GM04503 (cell line): ENCODE measurements around the gene NAB1.

ENCODE experiments used
- DNase-seq: peaks from one replicate; pipeline ENCODE4 v3.0.0-alpha.2; 2012; ENCODE audit warnings: low read depth

The NAB1 gene

DNA sequence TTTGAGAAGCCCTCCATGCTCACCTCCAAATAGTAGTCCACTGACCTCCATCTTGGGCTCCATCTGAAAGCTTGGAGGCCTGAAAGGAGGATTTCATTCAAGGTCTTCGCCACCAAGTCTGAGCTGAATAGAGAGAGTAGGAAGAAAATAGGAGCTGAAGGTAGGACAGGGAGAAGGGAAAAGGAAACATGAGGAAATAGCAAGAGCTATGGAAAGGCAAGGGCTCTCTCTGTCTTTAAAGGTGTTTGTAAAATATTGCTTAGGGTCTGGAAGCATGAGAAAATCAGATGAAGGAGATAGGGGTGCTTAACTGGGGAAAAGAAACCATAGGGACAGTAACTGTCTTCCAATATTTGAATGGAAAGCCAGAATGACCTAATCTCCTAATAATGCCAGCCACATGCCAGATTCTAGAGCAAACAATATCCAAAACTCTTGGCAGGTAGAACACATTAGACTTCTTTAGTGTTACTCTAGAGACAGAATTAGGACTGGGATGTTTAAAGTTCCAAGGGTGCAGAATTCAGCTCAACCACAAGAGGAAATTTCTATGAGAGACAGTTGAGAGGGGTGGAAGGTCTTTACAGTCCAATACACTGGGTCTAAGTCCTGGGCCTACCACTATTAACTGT lies 67.4 kb downstream of the NAB1 start:
- no peak for DNase-seq

DNA sequence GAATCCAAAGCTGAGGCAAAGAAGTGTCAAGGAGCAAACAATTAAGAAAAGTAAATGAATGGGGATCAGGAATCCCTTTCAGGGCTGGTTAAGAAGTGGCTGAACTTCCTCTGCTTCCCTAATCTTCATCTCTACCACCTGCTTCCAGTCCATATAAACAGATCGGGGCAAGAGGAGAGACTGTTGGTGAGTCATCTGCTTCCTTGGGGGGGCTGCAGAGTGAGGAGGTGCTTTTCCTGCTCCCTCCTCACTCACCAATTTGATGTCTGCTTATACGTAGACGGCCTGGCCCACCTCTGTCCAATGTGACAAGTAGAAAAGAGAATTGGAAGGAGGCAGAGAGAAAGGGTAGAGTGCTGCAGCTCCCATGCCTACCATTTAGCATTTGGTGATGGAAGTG lies 68.4 kb downstream of the NAB1 start:
- no peak for DNase-seq

DNA sequence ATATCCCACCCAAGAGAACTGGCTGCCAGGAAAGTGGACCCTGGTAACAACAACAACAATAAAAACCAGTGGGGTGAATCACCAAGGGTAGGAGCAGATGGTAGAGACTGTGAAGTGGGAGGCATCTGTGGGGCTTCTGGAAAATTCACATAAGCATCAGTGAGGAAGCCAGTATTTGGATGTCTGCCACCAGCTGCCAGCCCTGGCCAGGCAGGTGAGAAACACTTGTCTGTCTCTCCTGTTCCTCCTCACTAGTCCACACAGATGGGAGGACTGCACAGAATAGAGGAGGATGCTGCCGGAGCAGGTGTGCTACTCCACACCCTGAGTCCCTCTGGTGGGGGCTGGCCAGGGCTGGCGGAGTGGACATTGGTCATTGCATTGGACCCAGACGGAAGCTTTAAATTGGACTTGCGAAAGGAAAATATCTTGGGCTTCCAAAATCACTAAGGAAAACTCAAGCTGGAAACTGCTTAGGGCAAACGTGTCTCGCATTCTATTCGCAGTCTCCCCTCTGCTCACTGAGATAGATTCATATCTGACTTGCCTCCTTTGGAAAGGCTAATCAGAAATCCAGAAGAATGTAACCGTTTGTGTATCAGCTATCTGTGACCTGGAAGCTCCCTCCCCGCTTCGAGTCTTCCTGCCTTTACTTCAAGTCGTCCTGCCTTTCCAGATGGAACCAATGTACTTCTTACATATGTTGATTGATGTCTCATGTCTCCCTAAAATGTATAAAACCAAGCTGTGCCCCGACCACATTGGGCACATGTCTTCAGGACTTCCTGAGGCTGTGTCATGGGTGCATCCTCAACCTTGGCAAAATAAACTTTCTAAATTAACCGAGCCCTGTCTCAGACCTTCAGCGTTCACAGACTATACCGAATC lies 69.1 kb downstream of the NAB1 start:
- DNase-seq, result no peak

DNA sequence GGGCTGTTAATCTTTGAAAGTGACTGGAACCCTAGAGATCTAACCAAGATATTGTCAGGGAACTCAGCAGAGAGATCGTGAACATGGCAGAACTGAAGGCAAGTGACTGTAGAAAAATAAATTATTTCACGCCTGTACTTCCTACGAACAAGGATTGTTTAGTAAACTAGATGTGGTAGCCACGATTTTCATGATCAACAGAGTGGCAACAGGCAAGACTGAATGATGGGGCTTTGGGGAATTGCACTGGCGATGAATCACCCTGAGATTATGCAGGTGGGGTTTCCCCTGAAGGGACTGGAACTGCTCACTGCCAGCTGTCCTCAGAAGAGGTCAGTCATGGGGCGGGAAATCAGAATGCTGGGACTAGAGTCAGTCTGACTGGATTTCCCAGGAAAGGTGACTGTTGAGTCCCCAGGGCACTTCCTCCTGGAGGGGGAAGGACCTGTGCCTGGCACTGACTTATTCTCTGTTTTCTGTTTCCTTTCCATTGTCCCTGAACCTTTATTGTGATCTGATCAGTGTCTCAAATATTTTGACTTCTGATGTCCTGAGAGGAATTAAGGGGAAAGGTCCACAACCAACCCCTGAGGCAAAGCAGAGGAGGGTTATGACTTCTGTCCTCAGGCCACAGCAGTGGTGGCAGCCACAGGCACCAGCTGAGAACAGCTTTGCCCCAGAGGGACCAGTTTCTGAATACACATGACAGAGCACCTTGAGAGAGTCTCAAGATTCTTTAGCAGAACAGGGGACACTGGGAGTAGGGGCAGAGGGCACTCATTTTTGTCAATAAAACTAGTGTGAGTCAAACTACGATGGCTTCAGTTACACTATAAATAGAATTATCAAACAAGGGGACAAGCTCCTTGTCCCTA lies 70.0 kb downstream of the NAB1 start:
- DNase-seq, result peak; percentile 37

DNA sequence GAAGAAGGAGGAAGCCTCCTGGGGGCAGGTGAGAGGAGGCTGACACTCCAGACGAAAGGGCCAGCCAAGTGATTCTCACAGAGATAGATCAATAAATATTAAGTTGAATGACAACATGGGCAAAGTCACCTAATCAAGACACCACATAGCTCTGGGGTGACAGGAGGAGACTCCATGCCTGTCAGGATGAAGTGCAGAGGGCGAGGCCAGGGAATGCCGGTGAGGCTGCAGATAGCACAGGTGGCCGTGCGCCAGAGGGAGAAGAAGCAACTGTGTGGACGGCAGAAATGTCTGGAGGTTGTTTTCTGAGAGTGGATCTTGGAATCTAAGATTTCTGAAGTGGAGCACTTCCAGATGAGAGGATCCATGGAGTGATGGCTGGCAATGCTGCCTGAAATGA lies 71.4 kb downstream of the NAB1 start:
- DNase-seq, result no peak

DNA sequence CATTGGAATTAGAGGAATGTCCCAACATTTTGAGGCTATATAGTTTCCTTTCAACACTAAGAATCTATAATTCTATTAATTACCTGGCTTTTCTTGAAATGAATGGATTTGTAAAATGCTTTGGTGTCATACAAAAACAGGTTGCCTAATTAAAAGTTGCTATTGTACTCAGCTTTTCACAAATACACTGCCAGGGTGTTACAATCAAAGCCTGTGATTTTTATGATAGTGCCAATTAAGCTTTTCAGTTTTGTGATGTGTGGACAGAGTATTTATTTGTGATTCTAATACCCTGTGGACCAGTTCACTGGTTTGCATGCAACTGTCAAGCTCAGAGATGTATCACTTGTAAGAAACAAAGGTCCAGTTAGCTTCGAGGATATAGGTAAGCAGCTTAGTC lies 71.8 kb downstream of the NAB1 start:
- no peak for DNase-seq

DNA sequence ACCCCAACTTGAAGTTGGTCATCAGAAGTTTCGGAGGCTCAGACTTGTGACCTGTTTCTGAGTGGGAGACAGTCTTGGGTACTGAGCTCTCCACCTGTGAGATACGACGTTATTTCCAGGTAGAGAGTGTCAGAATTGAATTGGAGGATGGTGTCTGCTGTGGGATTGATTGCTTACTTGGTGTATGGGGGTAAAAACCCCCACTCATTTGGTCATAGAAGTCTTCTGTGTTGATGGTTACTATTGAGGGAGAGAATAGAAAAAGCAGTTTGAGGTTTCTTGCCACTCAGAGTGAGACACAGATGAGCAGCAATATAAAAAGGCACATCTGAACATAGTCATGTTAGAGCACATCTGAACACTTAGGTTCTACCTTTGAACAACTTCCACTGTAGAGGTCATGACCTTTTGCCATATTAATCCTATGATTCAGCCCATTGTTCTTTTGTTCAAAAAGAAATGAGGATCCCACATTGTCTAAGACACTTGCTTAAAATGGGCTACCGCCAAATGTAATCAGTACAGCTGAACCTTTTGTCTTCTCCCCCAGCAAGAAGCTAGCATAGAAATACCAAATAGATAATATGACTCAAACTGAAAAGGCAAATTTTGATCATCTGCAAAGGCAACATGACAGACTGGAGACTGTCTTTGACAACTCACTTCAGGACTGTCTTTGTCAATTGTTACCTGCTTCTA lies 73.3 kb downstream of the NAB1 start:
- DNase-seq, result no peak

DNA sequence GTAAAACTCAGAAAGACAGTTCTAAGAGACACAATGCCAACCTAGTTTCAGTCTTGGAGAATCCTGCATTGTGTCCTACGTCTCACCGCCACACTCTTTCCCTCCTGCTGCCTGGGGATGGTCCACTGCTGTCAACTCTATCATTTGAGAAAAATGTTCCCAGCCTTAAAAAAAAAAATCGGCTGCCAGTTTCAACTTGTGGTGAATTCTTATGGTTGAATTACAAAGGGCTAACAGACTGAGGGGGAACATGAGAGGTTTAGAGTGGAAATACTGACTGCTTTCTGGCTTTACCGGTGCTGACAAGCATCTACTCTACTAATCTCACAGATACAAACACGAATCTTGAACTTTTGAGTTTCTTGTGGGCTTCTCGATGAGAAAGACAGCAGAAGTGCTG lies 74.0 kb downstream of the NAB1 start:
- no peak for DNase-seq

DNA sequence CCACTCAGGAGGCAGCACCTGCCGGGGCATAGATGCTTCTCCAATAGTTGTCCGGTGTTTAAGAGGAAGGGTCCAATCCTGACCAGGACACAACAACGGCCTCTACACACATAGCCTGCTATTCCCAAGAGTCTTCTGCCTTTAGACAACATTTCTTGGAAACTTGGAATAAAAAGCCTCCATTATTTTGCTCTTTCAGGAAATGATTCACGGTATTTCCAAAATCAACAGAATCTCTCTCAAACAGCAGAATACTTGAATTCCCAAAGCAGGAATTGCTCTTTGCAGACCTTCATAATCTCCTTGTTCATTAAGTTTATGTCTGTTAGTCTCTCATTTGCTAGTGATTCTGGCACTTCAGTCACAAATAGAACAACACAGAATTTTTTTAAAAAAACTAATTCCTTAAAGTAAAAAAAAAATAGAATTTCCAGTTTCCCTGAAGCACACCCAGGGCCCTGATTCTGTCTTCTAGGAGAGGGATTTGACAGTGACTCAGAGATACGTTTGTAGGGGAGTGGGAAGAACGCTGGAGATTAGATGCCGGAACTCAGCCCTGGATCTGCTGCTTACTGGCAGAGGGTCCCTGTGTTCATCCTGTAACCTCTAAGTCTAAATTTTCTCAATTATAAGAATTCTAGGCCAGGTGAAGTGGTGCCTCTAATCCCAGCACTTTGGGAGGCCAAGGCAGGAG lies 74.7 kb downstream of the NAB1 start:
- no peak for DNase-seq

DNA sequence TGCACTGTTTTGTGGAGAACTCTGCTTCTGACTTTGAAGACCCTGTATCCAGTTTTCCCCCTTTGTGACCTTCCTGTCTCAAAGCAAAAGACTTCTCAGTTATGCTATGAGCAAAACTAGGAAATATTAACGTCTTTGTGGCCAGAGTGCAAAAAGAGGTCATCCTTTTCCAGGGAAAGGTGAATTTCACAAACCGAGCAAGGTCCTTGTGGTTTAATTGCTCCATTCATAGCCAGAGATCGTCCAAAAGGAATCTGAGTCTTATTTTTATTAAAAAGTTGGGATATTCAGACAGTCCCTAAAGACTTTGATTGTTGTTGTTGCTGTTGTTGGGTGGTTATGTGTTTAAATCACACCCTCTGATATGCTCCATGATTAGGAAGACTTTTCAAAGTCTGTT lies 77.4 kb downstream of the NAB1 start:
- no peak for DNase-seq

DNA sequence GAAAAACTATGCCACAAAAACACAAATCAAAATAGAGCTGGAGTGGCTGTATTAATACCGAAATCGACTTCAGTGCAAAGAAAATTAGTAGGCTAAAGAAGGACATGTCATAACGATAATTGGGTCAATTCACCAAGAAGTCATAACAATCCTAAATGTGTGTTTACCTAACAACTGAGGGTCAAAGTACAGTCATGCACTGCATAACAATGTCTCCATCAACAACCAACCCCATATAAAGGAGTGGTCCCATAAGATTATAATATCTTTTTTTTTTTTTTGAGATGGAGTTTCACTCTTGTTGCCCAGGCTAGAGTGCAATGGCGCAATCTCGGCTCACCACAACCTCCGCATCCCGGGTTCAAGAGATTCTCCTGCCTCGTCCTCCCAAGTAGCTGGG lies 87.5 kb downstream of the NAB1 start:
- DNase-seq, result no peak

DNA sequence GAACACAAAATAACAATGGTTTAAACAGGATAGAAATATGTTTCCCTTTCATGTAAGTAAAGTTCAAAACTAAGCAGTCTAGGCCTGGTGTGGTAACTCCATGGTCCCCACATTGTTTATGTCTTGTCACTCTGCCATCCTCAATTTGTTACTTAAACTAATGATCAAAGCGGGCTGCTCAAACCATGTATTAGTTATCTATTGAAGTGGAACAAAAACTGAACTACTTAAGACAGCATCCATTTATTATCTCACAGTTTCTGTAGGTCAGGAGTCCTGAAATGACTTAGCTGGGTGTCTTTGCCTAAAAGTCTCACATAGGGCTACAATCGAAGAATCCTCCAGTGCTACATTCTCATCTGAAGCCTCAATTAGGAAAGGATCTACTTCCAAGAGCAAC lies 91.6 kb downstream of the NAB1 start:
- DNase-seq, result no peak
